Sigmoid colon (tissue), 4 donors: ENCODE results near the gene AIFM1.

Experiments
- EP300 ChIP-seq, 4 donors: sonication (generic); formaldehyde crosslinking; IDR thresholded peaks; one replicate each; pipeline ENCODE4 v1.6.1; 2017; ENCODE audit warnings: antibody characterized with exemption in 4 of 4
- POLR2A ChIP-seq, 2 donors: fragments of 450-650 bp; IDR thresholded peaks; one replicate each; pipeline ENCODE4 v1.6.1; 2016; ENCODE audit warnings: antibody characterized with exemption in 2 of 2, mild to moderate bottlenecking in 2 of 2, moderate library complexity in 2 of 2
- POLR2AphosphoS5 ChIP-seq, 4 donors: sonication (generic); formaldehyde crosslinking; IDR thresholded peaks; one replicate each; pipeline ENCODE4 v1.6.1; 2017; ENCODE audit warnings: antibody characterized with exemption in 4 of 4
- TF ChIP-seq, protein P1 (sequence below), 4 experiments: fragments of 450-650 bp in 3 of 4; fragments of 200-600 bp in 1 of 4; IDR thresholded peaks; one replicate each; pipeline ENCODE4 v1.5.1; 2016 to 2019; ENCODE audit warnings: antibody characterized with exemption in 4 of 4, mild to moderate bottlenecking in 3 of 4, moderate library complexity in 2 of 4

GRCh38 chrX:130211415-130212186, 46.0 kb upstream of the AIFM1 start:
- TF ChIP-seq, protein P1, sequence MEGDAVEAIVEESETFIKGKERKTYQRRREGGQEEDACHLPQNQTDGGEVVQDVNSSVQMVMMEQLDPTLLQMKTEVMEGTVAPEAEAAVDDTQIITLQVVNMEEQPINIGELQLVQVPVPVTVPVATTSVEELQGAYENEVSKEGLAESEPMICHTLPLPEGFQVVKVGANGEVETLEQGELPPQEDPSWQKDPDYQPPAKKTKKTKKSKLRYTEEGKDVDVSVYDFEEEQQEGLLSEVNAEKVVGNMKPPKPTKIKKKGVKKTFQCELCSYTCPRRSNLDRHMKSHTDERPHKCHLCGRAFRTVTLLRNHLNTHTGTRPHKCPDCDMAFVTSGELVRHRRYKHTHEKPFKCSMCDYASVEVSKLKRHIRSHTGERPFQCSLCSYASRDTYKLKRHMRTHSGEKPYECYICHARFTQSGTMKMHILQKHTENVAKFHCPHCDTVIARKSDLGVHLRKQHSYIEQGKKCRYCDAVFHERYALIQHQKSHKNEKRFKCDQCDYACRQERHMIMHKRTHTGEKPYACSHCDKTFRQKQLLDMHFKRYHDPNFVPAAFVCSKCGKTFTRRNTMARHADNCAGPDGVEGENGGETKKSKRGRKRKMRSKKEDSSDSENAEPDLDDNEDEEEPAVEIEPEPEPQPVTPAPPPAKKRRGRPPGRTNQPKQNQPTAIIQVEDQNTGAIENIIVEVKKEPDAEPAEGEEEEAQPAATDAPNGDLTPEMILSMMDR (IDR thresholded peaks at IDR 0.05) = no peak
- TF ChIP-seq POLR2A (IDR thresholded peaks at IDR 0.05) (no peak), POLR2AphosphoS5 (IDR thresholded peaks at IDR 0.05) (no peak), EP300 (IDR thresholded peaks at IDR 0.05) (no peak)
